ENCODE data around the gene FCAMR. TPM values are rescaled to one million over a fixed set of nuclear protein-coding genes. Genes with fewer than 3 reads are reported as not detected.

The FCAMR gene
- total RNA-seq, 1 donor from 2014 or later: not detected

DNA sequence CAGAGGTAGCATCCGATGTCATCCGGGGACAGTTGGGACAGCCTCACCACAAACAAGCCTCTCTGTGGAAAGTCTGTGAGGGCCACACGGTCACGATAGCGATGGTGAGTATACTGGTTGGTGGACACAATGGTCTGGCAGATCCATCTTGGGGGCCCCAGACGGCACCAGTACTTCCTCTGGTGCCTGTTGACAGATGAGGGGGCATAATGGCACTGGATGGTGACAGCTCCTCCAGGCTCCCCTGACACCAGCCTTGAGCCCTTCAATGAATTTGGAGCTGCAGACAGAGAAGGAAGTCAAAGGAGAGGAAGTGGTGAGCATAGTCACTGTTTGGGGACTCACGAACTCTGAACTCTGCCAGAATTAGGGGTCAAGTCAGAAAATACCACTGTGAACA lies 8.0 kb downstream of the FCAMR start:
- TF ChIP-seq, protein P1, sequence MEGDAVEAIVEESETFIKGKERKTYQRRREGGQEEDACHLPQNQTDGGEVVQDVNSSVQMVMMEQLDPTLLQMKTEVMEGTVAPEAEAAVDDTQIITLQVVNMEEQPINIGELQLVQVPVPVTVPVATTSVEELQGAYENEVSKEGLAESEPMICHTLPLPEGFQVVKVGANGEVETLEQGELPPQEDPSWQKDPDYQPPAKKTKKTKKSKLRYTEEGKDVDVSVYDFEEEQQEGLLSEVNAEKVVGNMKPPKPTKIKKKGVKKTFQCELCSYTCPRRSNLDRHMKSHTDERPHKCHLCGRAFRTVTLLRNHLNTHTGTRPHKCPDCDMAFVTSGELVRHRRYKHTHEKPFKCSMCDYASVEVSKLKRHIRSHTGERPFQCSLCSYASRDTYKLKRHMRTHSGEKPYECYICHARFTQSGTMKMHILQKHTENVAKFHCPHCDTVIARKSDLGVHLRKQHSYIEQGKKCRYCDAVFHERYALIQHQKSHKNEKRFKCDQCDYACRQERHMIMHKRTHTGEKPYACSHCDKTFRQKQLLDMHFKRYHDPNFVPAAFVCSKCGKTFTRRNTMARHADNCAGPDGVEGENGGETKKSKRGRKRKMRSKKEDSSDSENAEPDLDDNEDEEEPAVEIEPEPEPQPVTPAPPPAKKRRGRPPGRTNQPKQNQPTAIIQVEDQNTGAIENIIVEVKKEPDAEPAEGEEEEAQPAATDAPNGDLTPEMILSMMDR (IDR thresholded peaks at IDR 0.05; ENCODE audit: insufficient read depth, low read length, poor library complexity, severe bottlenecking): no peak
- Histone ChIP-seq H3K36me3 (ENCODE audit: control insufficient read depth, insufficient read depth, low read length) (no peaks in the 10 kb centered on the region), H3K4me3 (ENCODE audit: low read depth, low read length) (no peak overlapping the region), H3K27me3 (ENCODE audit: control insufficient read depth, insufficient read depth, low read length) (no peaks in the 10 kb centered on the region)
- no peak for DNase-seq (ENCODE audit: low read depth)

DNA sequence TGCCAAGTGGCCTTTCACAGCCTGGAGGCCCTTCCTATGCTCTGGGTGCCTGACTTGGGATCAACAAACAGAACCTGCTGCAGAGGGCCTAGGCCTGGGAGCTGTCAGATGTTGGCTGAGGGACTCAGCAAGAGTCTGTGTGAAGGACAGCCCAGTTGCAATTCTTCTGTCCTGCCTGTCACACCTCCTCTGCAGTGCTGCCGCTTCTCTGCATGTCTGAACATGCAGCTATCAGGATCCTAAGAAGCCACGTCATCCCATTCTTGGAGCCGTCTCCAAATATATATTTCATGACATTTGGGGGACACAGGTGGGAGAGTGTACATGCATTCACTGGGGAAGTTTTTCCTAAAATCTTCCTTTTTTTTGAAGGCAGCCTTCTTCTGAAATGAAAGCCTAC lies 8.6 kb downstream of the FCAMR start:
- DNase-seq (ENCODE audit: low read depth): no peak
- Histone ChIP-seq H3K27me3 (ENCODE audit: control insufficient read depth, insufficient read depth, low read length) (no peaks in the 10 kb centered on the region), H3K4me3 (ENCODE audit: low read depth, low read length) (no peak overlapping the region), H3K36me3 (ENCODE audit: control insufficient read depth, insufficient read depth, low read length) (no peaks in the 10 kb centered on the region)
- TF ChIP-seq, protein P1 (IDR thresholded peaks at IDR 0.05; ENCODE audit: insufficient read depth, low read length, poor library complexity, severe bottlenecking): no peak

DNA sequence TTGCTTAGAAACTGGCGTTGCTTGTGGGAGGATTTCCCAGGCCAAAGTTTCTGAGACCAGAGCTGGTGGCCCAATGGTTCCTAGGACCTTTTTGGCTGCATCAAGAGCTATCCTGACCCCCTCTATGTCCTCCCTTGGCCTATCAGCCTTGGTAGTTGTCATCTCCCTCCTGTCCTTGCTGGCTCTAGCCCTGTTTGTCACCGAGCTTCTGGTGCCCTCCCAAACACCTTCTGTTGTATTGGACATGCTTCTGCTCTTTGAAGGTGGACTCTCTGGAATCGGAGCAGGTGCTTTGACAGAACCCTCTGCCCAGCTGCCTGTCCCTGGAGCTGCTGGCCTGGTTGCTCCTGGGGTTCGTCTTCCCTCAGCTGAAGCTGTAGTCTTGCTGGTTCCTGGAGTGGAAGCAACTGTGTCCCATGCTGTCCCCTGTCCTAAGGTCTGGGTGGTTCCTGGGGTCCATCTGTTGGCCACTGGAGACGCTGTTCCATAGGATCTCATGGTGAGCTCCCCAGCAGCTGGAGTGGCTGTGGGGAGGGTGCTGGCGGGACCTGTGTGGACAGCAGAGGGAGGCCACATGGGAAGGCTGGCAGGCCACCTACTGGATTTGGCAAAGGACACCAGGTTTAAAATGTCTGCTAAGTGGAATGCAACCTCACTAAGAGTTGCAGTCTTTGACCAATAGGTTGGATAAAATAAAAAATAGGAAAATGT lies 9.4 kb downstream of the FCAMR start:
- DNase-seq (ENCODE audit: low read depth): no peak
- H3K4me3 ChIP-seq (ENCODE audit: low read depth, low read length): no peak overlapping the region
- no peaks in the 10 kb centered on the region for H3K27me3 ChIP-seq (ENCODE audit: control insufficient read depth, insufficient read depth, low read length)
- H3K36me3 ChIP-seq (ENCODE audit: control insufficient read depth, insufficient read depth, low read length): no peaks in the 10 kb centered on the region
- TF ChIP-seq, protein P1 (IDR thresholded peaks at IDR 0.05; ENCODE audit: insufficient read depth, low read length, poor library complexity, severe bottlenecking): no peak

DNA sequence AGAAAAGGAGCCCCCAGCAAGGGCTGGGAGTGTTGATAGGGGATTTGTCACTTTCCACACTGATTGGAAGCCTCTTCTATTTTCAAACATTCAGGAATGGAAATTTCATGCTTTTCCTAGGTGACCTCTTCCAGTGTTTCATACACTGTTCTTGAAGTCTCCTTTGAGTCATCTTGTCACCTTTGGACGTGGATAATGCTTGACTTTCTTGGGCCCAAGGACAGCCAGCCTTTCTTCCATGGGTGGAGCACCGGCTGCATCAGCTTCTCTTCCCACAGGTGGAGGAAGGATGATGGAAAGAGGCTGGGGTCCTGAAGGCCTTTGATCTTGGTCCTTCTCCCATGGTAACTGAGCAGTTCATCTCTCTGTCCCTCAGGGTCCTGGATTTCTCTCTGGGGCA lies 12.1 kb downstream of the FCAMR start:
- no peaks in the 10 kb centered on the region for H3K27me3 ChIP-seq (ENCODE audit: control insufficient read depth, insufficient read depth, low read length)
- H3K36me3 ChIP-seq (ENCODE audit: control insufficient read depth, insufficient read depth, low read length): no peaks in the 10 kb centered on the region
- no peak overlapping the region for H3K4me3 ChIP-seq (ENCODE audit: low read depth, low read length)
- DNase-seq (ENCODE audit: low read depth): no peak
- TF ChIP-seq, protein P1 (IDR thresholded peaks at IDR 0.05; ENCODE audit: insufficient read depth, low read length, poor library complexity, severe bottlenecking): no peak

DNA sequence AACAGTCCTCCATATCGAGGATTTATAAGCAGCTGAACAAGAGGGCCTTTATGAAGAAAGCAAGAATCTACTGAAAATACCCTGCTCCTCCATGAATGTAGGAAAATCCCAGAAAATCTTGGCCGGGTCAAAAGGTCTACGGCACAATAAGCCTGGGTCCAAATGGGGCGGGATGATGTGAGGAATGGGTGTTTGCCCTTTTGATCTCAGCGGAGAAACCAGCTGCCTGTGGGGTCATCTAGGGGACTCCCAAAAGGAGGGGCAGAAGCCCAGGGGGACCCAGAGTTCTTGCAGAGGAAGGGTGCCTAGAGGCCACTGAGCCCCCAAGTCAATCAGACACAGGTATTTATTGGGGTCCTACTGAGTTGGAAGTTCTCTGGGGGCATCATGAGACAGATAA lies 12.6 kb downstream of the FCAMR start:
- no peaks in the 10 kb centered on the region for H3K27me3 ChIP-seq (ENCODE audit: control insufficient read depth, insufficient read depth, low read length)
- DNase-seq (ENCODE audit: low read depth): no peak
- TF ChIP-seq, protein P1 (IDR thresholded peaks at IDR 0.05; ENCODE audit: insufficient read depth, low read length, poor library complexity, severe bottlenecking): no peak
- no peaks in the 10 kb centered on the region for H3K36me3 ChIP-seq (ENCODE audit: control insufficient read depth, insufficient read depth, low read length)
- no peak overlapping the region for H3K4me3 ChIP-seq (ENCODE audit: low read depth, low read length)

All from kidney epithelial cell (primary cell).